Measurements from ENCODE around the gene RNF166.

- no peak for TF ChIP-seq CTCF (IDR thresholded peaks at IDR 0.05; ENCODE audit: low read length)
- no peak for TF ChIP-seq EZH2 (optimal IDR thresholded peaks at IDR 0.05; ENCODE audit: low read depth, low read length)
- TF ChIP-seq EZH2phosphoT487 (IDR thresholded peaks at IDR 0.05; ENCODE audit: low read length), result no peak
Measured at GRCh38 chr16:88653596-88654362, 52.4 kb downstream of the RNF166 start.

Measured in MM.1S (cell line).